Dermis microvascular lymphatic vessel endothelial cell (primary cell): ENCODE data around the gene SPDL1. TPM values are rescaled to one million over a fixed set of nuclear protein-coding genes. Genes with fewer than 3 reads are reported as not detected.

Source experiments
- DNase-seq, 2 donors: peaks; one replicate each; pipeline versions ENCODE4 v3.0.0 to v3.0.0-alpha.2; 2010; ENCODE audit warnings: low read depth in 2 of 2
- total RNA-seq: library from RNA; depleted of rRNA; stranded (reverse); fragments of >200 nt; gene quantifications from 2 replicates; pipeline ENCODE4 v1.2.1, GENCODE V29; 2014

Gene SPDL1, protein sequence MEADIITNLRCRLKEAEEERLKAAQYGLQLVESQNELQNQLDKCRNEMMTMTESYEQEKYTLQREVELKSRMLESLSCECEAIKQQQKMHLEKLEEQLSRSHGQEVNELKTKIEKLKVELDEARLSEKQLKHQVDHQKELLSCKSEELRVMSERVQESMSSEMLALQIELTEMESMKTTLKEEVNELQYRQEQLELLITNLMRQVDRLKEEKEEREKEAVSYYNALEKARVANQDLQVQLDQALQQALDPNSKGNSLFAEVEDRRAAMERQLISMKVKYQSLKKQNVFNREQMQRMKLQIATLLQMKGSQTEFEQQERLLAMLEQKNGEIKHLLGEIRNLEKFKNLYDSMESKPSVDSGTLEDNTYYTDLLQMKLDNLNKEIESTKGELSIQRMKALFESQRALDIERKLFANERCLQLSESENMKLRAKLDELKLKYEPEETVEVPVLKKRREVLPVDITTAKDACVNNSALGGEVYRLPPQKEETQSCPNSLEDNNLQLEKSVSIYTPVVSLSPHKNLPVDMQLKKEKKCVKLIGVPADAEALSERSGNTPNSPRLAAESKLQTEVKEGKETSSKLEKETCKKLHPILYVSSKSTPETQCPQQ
- total RNA-seq = 5.1 and 10.5 TPM in 2 replicates

DNA sequence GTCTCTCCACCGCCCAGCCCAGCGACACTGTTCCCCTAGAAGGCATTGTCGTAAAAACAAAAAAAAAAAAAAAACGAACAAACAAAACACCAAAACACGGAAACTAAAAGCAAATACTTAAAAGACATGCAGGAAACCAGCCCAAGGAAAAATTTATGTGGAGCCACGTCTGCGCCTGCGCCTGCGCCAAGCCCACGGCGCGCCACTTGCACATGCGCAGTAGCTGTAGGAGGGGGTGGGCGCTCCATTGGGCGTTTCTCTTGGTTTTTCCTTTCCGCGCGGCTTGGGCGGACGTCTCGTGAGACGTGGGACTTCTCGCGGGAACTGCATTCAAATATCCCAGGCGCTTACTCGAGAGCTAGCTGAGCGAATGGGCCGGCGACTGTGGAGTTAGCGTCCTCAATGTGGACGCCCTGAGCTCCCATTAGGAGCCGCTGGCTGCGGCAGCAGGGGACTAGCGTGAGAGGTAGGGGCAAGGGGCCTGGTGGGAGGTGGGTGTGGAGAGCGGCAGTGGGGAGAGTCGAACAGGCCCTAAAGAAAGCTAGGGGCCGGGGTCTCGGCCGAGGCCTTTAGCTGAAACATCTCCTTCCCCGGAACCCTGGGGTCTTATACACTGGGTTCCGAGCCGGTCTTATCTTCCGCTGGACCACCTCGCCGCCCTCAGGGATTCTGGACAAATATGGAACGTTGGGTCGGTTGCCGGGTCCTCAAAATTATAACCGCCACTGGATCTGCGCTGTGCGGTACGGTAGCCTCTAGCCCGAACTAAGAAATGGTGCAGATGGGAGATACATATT lies at the start of gene SPDL1:
TSS of gene SPDL1 (plus strand) at position 350 of the 797 bp plus-strand sequence. CDS start 4,644 bp downstream, outside the sequence.
- peak; percentile 94 to 97 for DNase-seq

DNA sequence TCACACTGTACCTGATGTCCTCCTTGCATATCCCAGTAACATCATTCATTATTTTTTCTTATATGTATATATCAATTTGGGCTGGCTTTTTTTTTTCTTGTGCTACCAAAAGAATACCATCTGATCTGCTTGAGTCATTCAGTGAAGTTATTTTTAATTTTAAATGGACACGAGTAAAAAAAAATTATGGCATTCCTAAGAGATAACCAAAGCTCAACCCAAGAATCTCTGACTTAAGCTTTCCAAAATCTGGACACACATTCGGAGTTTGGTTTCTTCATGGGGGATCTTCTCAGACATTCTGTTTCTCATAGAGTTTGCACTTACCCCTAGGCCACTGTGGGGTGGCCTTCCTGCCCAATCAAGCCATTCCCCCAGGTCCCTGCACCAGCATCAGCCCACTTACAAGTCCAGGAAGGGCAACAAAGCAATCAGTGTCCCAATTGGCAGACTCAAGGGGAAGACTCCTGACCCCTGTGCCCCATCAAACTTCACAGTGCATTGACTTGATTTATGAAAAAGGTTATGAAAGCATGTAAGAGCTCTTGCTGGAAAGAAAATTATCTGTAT lies 49.2 kb upstream of the SPDL1 start:
- DNase-seq = no peak

DNA sequence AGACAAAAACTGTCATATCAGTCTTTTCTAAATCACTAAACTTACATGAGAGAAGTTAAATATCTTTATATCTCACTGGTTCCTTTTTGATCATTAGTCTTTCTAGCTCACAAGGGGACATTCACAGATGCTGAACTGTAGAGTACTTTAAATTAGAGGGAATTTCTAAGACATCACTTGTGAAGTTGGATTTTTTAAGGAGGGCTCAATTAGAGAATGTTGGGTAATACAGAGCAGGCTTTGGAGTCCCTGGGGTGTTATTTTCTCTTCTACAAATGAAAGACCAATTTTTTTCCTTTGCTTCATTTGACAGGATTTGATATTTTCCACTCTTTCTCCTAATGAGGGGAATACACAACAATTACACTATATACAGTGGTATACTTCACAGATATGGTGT lies 48.6 kb upstream of the SPDL1 start:
- no peak for DNase-seq

DNA sequence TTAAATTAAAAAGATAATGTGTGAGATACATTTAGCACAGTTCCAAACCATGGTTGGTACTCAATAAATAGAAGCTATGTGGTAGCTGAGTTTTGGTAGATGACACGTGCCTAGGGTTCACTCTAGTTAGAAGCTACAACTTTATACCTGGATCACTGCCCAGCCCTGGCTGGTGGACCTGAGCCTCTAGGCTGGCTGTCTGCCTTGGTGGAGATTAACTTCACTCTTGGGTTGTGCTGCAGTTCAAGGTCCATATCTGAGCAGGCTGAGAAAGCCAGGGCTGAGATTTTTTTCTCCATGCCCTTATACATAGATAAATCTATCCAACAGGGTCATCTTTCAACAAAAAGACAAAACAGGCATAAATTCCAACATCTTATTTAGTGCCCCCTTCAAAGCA lies 44.6 kb upstream of the SPDL1 start:
- DNase-seq = no peak

DNA sequence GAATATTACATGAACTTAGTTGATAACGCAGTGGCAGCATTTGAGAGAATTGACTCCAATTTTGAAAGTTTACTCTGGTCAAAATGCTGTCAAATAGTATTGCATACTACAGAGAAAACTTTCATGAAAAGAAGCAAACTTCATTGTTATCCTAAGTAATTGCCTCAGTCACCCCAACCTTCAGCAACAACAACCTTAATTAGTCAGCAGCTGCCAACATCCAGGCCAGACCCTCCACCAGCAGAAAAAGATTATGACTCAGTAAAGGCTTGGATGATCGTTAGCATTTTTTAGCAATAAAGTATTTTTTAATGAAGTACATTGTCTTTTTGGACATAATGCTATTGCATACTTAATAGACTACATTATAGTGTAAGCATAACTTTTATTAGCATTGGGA lies 40.8 kb upstream of the SPDL1 start:
- DNase-seq = no peak

DNA sequence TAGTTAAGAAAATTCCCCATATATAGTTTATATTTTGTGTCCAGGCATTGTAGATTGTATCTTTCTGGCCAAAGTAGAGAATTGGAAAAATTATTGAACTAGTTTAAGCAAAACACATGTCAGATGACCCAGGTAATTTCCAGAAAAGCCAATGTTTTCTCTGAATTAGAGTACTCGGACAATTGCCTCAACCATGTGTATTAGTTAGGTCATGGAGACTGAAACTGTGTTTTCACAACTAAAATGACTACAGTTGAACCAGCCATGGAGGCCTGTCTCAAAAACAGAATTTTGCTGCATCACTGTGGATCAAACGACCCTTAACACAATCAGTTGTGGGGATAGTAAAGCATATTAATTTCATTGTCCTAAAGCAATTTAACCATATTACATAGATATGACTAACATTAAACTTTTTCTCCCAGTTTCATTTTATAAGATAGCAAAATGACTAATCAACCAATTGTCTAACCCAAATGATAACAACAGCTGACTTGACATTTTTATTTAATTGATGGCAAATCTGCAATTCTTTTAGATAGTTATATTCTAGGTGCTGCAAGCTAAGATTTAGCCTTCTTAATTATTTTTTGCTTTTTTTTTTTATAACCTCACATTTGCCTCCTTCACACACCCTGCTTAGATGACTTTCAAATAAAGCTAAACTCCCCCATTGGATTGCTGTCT lies 39.2 kb upstream of the SPDL1 start:
- DNase-seq = no peak

DNA sequence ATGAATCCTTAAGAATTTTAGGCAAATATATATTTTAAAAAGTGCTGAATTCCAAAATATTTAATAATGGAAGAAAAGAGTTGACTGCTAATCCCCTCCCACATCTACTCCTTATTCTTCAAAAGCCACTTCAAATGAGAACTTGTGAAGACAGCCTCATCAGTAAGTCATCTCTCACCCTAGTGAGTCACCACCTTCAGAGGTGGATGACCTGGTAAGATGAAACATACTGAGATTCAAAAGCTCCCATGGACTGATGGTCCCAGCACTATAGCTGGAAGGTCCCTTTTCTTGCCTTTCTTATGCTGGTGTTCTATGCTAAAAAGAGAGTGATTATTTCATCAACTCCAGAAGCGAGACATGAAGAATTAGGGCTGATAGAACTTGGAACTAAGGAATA lies 37.8 kb upstream of the SPDL1 start:
- no peak for DNase-seq

DNA sequence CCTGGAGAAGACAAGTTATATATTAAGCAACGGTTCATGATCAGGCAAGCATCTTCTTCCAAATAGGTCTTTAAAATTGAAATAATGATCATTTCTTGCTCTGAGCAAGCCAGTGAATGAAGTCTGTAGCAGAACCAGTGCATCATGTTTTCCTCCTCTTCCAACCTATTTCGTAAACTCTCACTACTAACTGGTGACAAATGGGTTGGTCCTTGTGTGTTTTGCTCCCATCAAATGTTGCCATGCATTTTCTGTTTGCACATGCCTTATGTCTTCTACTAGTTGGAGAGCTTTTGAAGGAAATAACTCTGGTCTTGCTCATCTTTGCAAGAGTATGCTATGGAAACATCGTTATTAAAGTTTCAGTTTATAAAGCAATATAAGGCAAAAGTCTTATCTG lies 37.2 kb upstream of the SPDL1 start:
- no peak for DNase-seq

DNA sequence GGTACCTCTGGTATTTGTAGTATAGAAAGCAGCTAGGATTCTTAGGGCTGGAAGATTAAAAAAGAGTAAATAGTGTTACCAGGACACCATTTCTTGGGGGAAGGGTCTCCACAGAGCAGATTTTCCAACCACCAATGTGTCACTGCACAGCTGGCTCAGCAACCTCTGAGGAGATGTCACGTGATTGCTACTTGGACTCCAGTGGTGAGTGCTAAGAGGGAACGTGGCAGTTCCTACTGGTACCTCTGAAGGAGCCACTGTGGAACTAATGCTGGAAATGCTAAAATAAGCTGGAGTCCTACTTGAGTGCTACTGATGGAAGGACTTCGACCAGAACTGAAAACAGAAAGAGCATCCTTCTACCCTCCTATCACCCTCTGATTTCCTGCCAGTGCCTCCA lies 36.1 kb upstream of the SPDL1 start:
- DNase-seq = no peak

DNA sequence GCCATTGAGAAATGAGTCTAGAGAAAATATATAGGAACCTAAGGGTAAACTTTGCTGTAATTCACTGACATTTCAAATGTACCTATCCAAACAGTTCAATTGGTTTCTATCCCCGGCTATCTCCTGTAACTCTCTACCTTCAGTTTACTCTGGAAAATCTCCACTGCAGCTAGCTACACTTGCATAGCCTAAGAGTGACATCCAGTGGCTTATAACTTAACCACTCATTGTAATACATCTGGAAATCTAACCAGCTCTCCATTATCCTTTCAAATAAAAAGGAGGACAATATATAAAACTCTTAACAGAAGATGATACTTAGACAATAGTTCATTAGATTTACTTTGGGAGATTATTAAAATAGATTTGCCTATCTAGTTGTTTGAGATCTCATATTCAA lies 35.3 kb upstream of the SPDL1 start:
- DNase-seq = peak in 1 of 2 donors; percentile 2

DNA sequence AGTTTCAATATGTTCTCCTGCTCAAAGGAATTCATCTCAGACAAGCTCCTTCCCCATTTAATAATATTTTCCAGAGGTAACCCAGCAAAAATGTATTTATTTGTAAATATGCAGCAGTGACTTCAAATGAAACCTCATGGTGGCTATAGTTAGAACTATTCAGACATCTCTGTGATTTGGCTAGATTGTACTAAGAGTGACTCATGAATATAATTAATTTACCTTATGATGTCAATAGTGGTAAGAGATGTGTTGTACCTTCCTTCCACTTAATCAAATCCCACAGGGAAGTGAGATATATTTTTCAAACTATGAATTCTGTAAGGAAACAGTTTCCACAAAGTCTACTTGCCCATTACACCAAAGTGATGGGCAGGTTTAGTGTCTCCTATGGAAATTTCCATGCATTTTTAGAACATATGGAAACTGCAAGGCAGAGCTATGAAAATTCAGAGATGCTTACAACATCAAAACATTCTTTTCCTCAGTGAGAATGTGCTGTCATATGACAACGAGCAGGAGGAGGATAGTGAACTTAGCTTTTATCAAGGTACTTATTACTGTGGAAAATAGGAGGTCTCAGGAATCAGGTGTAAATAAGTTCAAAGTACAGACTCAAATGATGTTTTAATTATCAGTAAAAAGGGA lies 34.0 kb upstream of the SPDL1 start:
- no peak for DNase-seq

DNA sequence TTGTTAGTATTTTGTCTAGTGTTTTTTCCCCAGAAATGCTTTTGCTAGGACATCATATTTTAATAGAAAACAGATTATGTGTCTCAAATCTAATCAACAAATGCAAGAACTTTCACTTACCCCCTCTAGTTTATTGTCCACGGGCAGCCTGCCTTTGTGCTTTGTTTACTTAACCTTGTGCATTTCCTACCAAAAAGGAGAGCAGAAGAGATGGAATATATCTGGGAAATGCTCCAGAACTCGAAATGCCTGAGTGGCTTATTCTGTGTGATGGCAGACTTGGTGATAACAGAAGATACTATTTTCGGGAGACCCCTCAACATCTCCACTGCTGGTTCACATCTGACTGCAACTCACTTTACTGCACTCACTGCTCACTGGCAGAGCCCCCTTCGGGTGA lies 33.3 kb upstream of the SPDL1 start:
- DNase-seq = no peak

DNA sequence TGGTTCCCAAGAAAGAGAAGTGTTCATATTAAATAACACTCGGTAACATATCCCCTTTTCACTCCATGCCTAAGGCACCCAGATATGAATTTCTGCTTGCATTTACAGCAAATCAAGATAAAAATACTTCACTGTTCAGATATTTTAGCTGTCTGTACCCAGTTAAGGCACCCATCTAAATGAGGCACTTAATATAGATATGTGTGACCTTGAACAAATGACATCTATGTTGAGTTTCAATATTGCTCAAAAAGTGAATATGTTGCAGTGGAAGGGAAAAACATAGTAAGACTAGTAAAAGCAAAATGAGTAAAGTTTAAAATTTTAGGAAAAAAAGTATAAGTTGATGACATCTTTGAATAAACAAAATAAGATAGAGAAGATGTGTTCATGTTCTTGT lies 32.4 kb upstream of the SPDL1 start:
- DNase-seq = no peak

DNA sequence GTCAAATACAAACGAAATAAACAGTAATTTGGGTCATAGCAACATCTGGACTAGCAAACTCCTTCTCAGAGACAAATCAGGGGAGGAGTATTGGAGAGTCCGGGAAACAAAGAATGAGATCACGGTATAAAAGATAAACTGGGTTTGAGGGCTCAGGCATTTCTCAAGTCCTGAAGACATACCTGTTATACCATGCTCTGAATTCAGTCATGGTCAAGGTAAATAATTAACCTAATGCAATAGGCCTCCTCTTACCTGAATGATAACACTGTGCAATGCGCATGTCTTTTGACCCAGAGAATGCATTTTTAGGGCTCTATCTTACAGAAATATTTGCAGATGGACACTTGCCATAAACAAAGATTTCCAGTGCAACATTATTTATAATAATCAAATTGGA lies 31.9 kb upstream of the SPDL1 start:
- DNase-seq = no peak

DNA sequence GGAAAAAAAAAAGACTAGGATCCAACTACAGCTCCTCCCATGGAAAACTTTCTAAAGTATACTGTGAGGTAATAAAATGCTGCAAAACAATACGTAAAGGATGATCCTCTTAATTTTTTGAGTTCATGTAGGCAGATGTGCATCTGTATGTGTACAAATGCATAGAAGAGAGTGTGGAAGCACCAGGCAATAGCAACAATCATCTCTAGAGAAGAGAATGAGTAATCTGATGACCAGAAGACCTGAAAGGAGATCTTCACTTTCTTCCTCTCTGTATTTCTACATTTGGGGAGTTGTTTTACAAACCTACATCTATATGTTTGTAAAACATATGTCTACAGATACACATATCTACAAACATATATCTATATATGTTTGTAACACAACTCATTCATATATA lies 29.3 kb upstream of the SPDL1 start:
- no peak for DNase-seq

DNA sequence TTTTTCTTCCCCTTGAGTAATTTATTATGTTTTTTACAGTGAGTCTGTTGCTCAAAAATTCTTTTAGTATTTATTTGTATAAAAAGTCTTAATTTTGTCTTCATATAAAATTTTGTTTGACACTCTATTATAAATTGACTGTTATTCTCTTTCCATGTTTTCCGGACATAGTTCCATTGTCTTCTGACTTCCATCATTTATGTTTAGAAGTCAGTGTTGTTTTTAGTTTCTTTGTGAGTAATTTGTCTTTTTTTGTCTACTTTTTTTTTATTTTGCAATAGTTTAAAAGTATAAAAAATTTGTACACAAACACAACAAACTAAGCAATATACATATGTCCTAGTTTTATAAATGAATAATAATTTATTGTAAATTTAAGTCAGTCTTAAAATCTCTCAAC lies 25.7 kb upstream of the SPDL1 start:
- DNase-seq = no peak

DNA sequence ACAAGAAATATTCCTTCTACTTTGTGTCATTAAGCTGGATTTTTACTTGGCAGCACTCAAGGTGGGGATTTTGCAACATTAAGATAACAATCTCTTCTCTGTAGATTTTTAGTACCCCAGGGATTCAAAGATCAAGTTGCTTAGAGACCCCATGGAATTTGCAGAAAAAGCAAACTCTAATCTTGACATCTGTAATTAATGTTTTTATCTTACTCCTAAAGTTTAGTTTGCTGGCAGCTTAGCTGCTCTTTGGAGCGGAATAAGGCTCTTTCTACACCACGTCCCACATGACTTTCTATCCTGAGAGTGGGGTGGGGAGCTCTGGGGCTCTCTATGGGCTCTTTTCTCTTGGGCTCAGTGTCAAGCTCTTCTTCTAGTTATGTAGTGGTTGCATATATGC lies 21.7 kb upstream of the SPDL1 start:
- no peak for DNase-seq

DNA sequence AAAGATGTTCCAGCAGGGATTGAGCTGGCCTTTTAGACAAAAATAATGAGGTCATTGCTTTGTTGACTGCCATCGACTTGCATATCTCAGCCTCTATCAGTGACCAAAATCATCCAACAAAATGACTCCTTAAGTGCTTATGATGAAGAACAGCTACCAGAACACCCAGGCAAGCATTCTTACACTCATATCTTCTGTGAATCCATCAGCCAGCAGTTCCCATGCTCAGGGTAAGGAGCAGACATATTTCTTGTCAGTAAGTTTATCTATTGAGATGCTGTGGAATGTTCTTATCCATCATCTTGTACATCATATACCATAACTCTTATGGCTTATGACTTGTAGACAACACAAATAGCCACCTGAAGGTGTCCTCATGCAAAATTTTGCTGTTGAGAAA lies 20.2 kb upstream of the SPDL1 start:
- DNase-seq = no peak

DNA sequence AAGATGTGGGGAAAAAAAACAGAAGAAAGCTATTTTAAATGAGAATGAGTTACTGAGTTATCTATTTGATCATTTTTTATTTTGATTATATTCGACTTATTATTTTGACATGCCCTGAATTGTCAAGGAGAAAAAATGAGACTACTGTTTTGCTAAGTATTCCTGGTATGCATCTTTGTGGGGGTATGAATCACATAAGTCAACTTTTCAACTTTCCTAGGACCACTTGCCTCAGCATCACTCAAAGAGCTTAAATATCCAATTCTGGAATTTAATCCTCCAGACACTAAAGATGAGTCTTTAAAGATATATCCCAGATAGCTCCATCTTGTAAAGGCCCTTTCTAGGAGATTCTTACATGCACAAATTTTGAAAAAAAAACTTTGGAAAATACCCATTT lies 17.4 kb upstream of the SPDL1 start:
- no peak for DNase-seq

DNA sequence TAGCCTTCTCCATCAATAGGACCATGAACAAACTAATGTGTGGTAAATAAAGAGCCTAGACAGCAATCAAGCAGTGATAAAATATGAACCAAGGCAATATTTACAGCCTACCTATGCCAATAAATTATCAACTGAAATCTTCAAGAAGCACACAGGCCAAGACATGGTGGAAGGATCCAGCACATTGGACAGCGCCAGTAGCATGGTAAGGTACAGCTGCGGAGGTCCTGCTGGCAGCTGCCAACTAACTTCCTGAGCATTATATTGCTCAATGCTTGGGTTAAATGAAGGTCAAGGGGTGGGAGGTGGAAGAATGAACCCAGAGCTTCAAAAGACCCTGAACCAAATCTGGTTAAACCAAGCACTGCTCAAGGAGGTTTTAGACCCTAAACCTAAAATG lies 16.5 kb upstream of the SPDL1 start:
- peak in 1 of 2 donors; percentile 9 for DNase-seq

DNA sequence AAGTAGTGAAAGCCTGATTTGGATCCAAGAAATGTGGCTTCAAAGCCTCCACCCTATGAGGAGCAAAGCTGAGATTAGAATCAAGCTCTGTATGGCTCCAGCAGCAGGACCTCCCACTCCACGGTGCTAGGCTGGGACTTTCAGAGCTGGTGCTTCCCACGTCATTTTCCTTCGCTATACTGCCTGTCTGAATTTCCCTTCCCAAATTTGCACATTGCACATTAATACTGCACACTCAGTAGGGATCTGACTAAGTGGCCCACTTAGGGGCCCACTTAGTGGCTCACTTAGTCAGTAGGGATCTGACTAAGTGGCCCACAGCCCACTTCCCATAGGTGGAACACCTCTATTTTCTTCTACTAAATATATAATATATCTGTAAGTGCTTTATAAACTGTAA lies 14.1 kb upstream of the SPDL1 start:
- no peak for DNase-seq
